Measurements from ENCODE around the gene KCNH1. TPM values are rescaled to one million over a fixed set of nuclear protein-coding genes. Genes with fewer than 3 reads are reported as not detected.

KCNH1 gene
- total RNA-seq, 1 donor from 2014 or later: not detected

GRCh38 chr1:210876275-210876674 is 257.7 kb downstream of the KCNH1 start:
- H3K4me3 ChIP-seq: no peak overlapping the region
- H3K27me3 ChIP-seq (ENCODE audit: low read depth): no peaks in the 10 kb centered on the region
- TF ChIP-seq CTCF (IDR thresholded peaks at IDR 0.05): no peak

GRCh38 chr1:210866532-210866931 is 267.4 kb downstream of the KCNH1 start:
- DNase-seq: no peak
- Histone ChIP-seq H3K9me3 (no peaks in the 10 kb centered on the region), H3K36me3 (no peaks in the 10 kb centered on the region), H3K27me3 (ENCODE audit: low read depth) (no peaks in the 10 kb centered on the region), H3K4me1 (no peaks in the 10 kb centered on the region), H3K27ac (no peak overlapping the region), H3K4me3 (no peak overlapping the region)
- intact Hi-C loops (cut with DNase I): no loop called here
- no peak for TF ChIP-seq CTCF (IDR thresholded peaks at IDR 0.05)
- ATAC-seq: no peak

More at GRCh38 chr1:210876275-210876674, 257.7 kb downstream of the KCNH1 start:
- H3K4me1 ChIP-seq: no peaks in the 10 kb centered on the region
- no peaks in the 10 kb centered on the region for H3K9me3 ChIP-seq
- DNase-seq (no peak), ATAC-seq (no peak)
- intact Hi-C loops (cut with DNase I): no loop called here
- H3K36me3 ChIP-seq: no peaks in the 10 kb centered on the region
- no peak overlapping the region for H3K27ac ChIP-seq

GRCh38 chr1:210857705-210858104 is 276.2 kb downstream of the KCNH1 start:
- Histone ChIP-seq H3K36me3 (no peaks in the 10 kb centered on the region), H3K27me3 (ENCODE audit: low read depth) (no peaks in the 10 kb centered on the region), H3K27ac (no peak overlapping the region), H3K9me3 (no peaks in the 10 kb centered on the region), H3K4me3 (no peak overlapping the region), H3K4me1 (no peaks in the 10 kb centered on the region)
- intact Hi-C loops (cut with DNase I): no loop called here
- ATAC-seq (no peak), DNase-seq (no peak)
- TF ChIP-seq CTCF (IDR thresholded peaks at IDR 0.05): no peak

GRCh38 chr1:210857146-210857663 is 276.7 kb downstream of the KCNH1 start:
- TF ChIP-seq CTCF (IDR thresholded peaks at IDR 0.05): no peak
- no peak for ATAC-seq
- no peaks in the 10 kb centered on the region for H3K9me3 ChIP-seq
- H3K27me3 ChIP-seq (ENCODE audit: low read depth): no peaks in the 10 kb centered on the region
- no peaks in the 10 kb centered on the region for H3K4me1 ChIP-seq
- no peaks in the 10 kb centered on the region for H3K36me3 ChIP-seq
- no peak overlapping the region for H3K27ac ChIP-seq
- DNase-seq: no peak
- intact Hi-C loops (cut with DNase I): no loop called here
- no peak overlapping the region for H3K4me3 ChIP-seq

- no peak overlapping the region for H3K4me3 ChIP-seq
- no peak for ATAC-seq
- H3K27me3 ChIP-seq (ENCODE audit: low read depth): no peaks in the 10 kb centered on the region
- H3K36me3 ChIP-seq: no peaks in the 10 kb centered on the region
- no peak for DNase-seq
- TF ChIP-seq CTCF (IDR thresholded peaks at IDR 0.05): no peak
- no peak overlapping the region for H3K27ac ChIP-seq
- H3K9me3 ChIP-seq: no peaks in the 10 kb centered on the region
- intact Hi-C loops (cut with DNase I): no loop called here
- no peaks in the 10 kb centered on the region for H3K4me1 ChIP-seq
These were observed 278.5 kb downstream of the KCNH1 start for GRCh38 chr1:210855440-210855839.

GRCh38 chr1:210853276-210853675 is 280.7 kb downstream of the KCNH1 start:
- H3K4me3 ChIP-seq: no peak overlapping the region
- no peaks in the 10 kb centered on the region for H3K4me1 ChIP-seq
- H3K36me3 ChIP-seq: no peaks in the 10 kb centered on the region
- no peaks in the 10 kb centered on the region for H3K9me3 ChIP-seq
- DNase-seq (no peak), ATAC-seq (no peak)
- no peak for TF ChIP-seq CTCF (IDR thresholded peaks at IDR 0.05)
- intact Hi-C loops (cut with DNase I): no loop called here
- no peak overlapping the region for H3K27ac ChIP-seq
- H3K27me3 ChIP-seq (ENCODE audit: low read depth): no peaks in the 10 kb centered on the region

Data from lower lobe of right lung (tissue), 2 donors.